ENCODE data around the gene TPM4. TPM values are rescaled to one million over a fixed set of nuclear protein-coding genes. Genes with fewer than 3 reads are reported as not detected.
"Not testable (repeated sequence)": the region's sequence is repeated elsewhere in the genome, so short reads cannot be mapped to it uniquely, and the experiment has no call there.

The TPM4 gene
- total RNA-seq, 2 donors from 2014 or later, result 261 to 388 TPM

GRCh38 chr19:16077984-16078758 lies 1.9 kb downstream of the TPM4 start:
- TF ChIP-seq, protein P1, sequence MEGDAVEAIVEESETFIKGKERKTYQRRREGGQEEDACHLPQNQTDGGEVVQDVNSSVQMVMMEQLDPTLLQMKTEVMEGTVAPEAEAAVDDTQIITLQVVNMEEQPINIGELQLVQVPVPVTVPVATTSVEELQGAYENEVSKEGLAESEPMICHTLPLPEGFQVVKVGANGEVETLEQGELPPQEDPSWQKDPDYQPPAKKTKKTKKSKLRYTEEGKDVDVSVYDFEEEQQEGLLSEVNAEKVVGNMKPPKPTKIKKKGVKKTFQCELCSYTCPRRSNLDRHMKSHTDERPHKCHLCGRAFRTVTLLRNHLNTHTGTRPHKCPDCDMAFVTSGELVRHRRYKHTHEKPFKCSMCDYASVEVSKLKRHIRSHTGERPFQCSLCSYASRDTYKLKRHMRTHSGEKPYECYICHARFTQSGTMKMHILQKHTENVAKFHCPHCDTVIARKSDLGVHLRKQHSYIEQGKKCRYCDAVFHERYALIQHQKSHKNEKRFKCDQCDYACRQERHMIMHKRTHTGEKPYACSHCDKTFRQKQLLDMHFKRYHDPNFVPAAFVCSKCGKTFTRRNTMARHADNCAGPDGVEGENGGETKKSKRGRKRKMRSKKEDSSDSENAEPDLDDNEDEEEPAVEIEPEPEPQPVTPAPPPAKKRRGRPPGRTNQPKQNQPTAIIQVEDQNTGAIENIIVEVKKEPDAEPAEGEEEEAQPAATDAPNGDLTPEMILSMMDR (IDR thresholded peaks at IDR 0.05), result no peak
- Histone ChIP-seq H3K27me3 (no peaks in the 10 kb centered on the region), H3K27ac (peak overlapping the region; percentile 100), H3K9me3 (no peaks in the 10 kb centered on the region), H3K9ac (ENCODE audit: low read depth in 2 of 2, low read length in 2 of 2) (peak overlapping the region; percentile 98 to 100), H3K4me3 (peak overlapping the region; percentile 92), H3K36me3 (peaks cover 22% of the 10 kb centered on the region), H3K4me1 (peaks cover 17% of the 10 kb centered on the region)
- DNase-seq, result no peak
- intact Hi-C loops (cut with DNase I), result no loop called here

DNA sequence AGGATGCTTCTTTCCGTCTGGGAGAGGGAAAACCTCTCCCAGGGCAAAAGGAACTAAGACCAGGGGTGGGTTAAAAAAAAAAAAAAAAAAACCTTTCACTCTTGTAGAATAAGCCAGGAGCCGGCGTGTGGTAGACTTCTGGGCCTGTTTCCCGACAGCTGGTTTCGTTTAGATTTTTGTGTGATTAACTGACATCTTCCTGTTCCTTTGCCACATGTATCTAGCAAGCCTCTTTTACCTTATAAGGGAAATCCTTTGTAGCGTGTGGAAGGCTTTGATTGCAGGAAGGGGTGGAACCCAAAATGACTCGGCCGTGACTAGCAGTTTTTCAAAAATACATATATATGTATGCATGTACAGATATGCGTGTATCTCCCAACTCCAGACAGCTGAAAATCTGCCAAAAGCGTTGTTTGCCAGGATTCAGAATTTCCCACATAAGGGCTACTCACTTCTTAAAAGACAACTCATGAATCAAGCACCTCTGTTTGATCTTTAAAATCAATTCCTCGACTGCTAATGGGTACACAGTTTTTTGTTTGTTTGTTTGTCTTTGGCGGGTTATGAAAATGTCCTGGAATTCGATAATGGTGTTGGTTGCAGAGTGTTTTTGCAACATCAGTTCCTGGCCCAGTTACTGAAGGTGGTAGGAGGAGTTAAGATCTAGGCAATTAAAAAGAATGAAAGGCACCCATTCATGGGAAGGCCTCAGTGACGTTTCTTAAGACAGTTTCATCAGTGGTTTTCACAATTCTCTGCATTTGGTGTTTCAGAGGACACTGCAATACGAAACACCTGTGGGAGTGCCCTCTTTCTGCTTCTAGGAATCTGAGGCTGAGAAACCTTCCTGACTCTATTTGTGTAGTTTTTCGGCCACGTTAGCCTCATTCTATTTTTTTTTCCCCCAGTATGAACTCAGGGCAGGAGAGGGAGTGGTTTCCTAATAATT lies 2.7 kb downstream of the TPM4 start:
- DNase-seq, result peak; percentile 80
- H3K9me3 ChIP-seq, result no peaks in the 10 kb centered on the region
- H3K4me1 ChIP-seq, result peaks cover 17% of the 10 kb centered on the region

DNA sequence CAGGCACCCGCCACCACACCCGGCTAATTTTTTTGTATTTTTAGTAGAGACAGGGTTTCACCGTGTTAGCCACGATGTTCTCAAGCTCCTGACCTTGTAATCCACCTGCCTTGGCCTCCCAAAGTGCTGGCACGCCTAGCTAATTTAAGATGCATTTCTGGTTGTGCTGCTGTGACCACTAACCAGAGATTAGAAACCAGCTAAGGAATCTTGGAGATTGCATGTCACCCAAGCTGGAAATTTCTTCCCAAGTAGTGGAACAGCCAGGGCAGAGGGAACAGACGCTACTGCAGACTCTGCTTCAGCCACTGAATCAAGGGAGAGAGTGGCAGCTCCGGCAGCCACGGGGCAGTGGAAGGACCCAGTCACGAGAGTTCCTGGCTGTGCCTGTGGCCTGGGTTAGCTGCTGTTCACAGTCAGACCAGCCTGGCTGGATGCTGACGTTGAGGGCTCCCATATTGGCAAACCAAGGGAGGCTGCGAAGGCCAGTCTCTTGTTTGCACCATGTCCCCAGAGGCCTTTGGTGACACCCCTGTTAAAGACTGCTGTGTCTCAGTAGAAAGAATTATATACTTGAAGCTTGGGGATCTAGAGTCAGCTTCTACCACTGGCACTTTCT lies 7.9 kb downstream of the TPM4 start:
- Histone ChIP-seq H3K36me3 (peaks cover 59% of the 10 kb centered on the region), H3K27me3 (no peaks in the 10 kb centered on the region), H3K4me1 (peaks cover 37% of the 10 kb centered on the region), H3K9me3 (no peaks in the 10 kb centered on the region), H3K4me3 (no peak overlapping the region), H3K9ac (ENCODE audit: low read depth in 2 of 2, low read length in 2 of 2) (no peak overlapping the region), H3K27ac (no peak overlapping the region)
- no peak for DNase-seq
- intact Hi-C loops (cut with DNase I), result no loop called here
- TF ChIP-seq, protein P1 (IDR thresholded peaks at IDR 0.05), result no peak

More for the DNA sequence above, 2.7 kb downstream of the TPM4 start:
- peak overlapping the region; percentile 98 to 100 for H3K9ac ChIP-seq (ENCODE audit: low read depth in 2 of 2, low read length in 2 of 2)
- H3K27ac ChIP-seq, result peak overlapping the region; percentile 100
- no peaks in the 10 kb centered on the region for H3K27me3 ChIP-seq
- TF ChIP-seq, protein P1 (IDR thresholded peaks at IDR 0.05), result no peak
- H3K36me3 ChIP-seq, result peaks cover 28% of the 10 kb centered on the region
- intact Hi-C loops (cut with DNase I), result no loop called here
- H3K4me3 ChIP-seq, result peak overlapping the region; percentile 92

DNA sequence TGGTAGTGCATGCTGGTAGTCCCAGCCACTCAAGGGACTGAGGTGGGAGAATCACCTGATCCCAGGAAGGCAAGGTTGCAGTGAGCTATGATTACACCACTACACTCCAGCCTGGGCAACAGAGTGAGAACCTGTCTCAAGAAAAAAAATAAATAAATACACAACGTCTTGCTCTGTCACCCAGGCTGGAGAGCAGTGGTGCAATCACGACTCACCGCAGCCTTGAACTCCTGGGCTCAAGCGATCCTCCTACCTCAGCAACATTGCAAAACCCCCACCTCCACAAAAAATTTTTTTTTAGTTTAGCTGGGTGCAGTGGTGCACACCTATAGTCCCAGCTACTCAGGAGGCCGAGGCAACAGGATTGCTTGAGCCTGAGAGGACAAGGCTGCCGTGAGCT lies 8.8 kb downstream of the TPM4 start:
- Histone ChIP-seq H3K9ac (ENCODE audit: low read depth in 2 of 2, low read length in 2 of 2) (no peak overlapping the region), H3K27me3 (no peaks in the 10 kb centered on the region), H3K27ac (no peak overlapping the region), H3K4me3 (no peak overlapping the region), H3K4me1 (peaks cover 30% of the 10 kb centered on the region), H3K9me3 (no peaks in the 10 kb centered on the region), H3K36me3 (peaks cover 59% of the 10 kb centered on the region)
- DNase-seq, result no peak
- intact Hi-C loops (cut with DNase I), result no loop called here
- TF ChIP-seq, protein P1 (IDR thresholded peaks at IDR 0.05), result no peak

GRCh38 chr19:16087404-16087803 lies 11.1 kb downstream of the TPM4 start:
- intact Hi-C loops (cut with DNase I); H3K9ac ChIP-seq (ENCODE audit: low read depth in 2 of 2, low read length in 2 of 2); DNase-seq; H3K9me3 ChIP-seq; H3K27ac ChIP-seq; H3K4me3 ChIP-seq; H3K27me3 ChIP-seq: not testable (repeated sequence)
- H3K4me1 ChIP-seq, result peaks cover 30% of the 10 kb centered on the region
- H3K36me3 ChIP-seq, result peaks cover 53% of the 10 kb centered on the region
